Measurements from ENCODE around the gene NR3C2. TPM values are rescaled to one million over a fixed set of nuclear protein-coding genes. Genes with fewer than 3 reads are reported as not detected.
A peak's percentile ranks its signal among the peaks of the same experiment; 100 is the strongest.

The NR3C2 gene
- total and polyA plus RNA-seq, 10 of the 15 experiments (the other 5 are each of a cell fraction or from before 2014, with no cell fraction given) = 0.05 to 0.11 (median 0.08) TPM; not detected in 4

DNA sequence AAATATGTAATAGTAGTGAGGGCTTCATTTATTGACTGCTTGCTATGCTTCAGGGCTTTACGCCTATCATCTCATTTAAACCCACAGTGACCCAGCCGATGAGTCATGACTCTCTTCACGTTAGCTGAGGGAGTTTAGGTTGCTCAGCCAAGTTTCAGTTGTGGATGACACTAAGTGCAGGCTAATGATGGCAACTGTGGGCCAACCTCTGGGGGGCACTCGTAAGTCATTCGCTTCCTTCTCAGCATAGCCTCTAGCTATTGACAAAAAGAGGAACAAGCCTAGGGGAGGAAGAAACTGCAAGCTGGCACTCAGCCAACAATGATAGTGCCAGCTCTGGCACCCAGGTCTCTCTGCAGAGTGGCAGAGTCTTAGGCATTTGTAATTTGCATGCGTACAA is 385.3 kb downstream of the NR3C2 start (continued):
- peak; percentile 47; the same call in 1 of the 2 replicates for TF ChIP-seq SMC3 (IDR thresholded peaks at IDR 0.05; ENCODE audit: borderline replicate concordance, low read length)
- TF ChIP-seq, protein P1, sequence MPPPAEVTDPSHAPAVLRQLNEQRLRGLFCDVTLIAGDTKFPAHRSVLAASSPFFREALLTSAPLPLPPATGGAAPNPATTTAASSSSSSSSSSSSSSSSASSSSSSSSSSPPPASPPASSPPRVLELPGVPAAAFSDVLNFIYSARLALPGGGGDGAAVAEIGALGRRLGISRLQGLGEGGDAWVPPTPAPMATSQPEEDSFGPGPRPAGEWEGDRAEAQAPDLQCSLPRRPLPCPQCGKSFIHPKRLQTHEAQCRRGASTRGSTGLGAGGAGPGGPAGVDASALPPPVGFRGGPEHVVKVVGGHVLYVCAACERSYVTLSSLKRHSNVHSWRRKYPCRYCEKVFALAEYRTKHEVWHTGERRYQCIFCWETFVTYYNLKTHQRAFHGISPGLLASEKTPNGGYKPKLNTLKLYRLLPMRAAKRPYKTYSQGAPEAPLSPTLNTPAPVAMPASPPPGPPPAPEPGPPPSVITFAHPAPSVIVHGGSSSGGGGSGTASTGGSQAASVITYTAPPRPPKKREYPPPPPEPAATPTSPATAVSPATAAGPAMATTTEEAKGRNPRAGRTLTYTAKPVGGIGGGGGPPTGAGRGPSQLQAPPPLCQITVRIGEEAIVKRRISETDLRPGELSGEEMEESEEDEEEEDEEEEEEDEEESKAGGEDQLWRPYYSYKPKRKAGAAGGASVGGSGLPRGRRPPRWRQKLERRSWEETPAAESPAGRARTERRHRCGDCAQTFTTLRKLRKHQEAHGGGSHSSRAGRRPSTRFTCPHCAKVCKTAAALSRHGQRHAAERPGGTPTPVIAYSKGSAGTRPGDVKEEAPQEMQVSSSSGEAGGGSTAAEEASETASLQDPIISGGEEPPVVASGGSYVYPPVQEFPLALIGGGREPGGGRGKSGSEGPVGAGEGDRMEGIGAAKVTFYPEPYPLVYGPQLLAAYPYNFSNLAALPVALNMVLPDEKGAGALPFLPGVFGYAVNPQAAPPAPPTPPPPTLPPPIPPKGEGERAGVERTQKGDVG (CRISPR knock-in tag; IDR thresholded peaks at IDR 0.05) = no peak
- TF ChIP-seq, protein P2, sequence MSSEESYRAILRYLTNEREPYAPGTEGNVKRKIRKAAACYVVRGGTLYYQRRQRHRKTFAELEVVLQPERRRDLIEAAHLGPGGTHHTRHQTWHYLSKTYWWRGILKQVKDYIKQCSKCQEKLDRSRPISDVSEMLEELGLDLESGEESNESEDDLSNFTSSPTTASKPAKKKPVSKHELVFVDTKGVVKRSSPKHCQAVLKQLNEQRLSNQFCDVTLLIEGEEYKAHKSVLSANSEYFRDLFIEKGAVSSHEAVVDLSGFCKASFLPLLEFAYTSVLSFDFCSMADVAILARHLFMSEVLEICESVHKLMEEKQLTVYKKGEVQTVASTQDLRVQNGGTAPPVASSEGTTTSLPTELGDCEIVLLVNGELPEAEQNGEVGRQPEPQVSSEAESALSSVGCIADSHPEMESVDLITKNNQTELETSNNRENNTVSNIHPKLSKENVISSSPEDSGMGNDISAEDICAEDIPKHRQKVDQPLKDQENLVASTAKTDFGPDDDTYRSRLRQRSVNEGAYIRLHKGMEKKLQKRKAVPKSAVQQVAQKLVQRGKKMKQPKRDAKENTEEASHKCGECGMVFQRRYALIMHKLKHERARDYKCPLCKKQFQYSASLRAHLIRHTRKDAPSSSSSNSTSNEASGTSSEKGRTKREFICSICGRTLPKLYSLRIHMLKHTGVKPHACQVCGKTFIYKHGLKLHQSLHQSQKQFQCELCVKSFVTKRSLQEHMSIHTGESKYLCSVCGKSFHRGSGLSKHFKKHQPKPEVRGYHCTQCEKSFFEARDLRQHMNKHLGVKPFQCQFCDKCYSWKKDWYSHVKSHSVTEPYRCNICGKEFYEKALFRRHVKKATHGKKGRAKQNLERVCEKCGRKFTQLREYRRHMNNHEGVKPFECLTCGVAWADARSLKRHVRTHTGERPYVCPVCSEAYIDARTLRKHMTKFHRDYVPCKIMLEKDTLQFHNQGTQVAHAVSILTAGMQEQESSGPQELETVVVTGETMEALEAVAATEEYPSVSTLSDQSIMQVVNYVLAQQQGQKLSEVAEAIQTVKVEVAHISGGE (CRISPR knock-in tag; IDR thresholded peaks at IDR 0.05) = no peak
- TF ChIP-seq RELA (IDR thresholded peaks at IDR 0.05; ENCODE audit: borderline replicate concordance, partially characterized antibody) = no peak
- TF ChIP-seq ETV6 (conservative IDR thresholded peaks at IDR 0.05 in 1 of 2, IDR thresholded peaks at IDR 0.05 in 1 of 2; ENCODE audit: borderline replicate concordance in 1 of 2, low read depth in 1 of 2) = no peak; a peak in 1 of 4 replicates
- no peak for TF ChIP-seq NFYB (IDR thresholded peaks at IDR 0.05; ENCODE audit: insufficient read depth, low read depth, low read length)
- TF ChIP-seq EGR1 (IDR thresholded peaks at IDR 0.05; ENCODE audit: borderline replicate concordance in 1 of 2, low read depth in 2 of 2, low read length in 2 of 2) = no peak
- TF ChIP-seq, protein P3, sequence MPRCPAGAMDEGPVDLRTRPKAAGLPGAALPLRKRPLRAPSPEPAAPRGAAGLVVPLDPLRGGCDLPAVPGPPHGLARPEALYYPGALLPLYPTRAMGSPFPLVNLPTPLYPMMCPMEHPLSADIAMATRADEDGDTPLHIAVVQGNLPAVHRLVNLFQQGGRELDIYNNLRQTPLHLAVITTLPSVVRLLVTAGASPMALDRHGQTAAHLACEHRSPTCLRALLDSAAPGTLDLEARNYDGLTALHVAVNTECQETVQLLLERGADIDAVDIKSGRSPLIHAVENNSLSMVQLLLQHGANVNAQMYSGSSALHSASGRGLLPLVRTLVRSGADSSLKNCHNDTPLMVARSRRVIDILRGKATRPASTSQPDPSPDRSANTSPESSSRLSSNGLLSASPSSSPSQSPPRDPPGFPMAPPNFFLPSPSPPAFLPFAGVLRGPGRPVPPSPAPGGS (IDR thresholded peaks at IDR 0.05; ENCODE audit: borderline replicate concordance, insufficient read depth, low read depth, low read length, poor library complexity, severe bottlenecking) = no peak
- TF ChIP-seq, protein P4, sequence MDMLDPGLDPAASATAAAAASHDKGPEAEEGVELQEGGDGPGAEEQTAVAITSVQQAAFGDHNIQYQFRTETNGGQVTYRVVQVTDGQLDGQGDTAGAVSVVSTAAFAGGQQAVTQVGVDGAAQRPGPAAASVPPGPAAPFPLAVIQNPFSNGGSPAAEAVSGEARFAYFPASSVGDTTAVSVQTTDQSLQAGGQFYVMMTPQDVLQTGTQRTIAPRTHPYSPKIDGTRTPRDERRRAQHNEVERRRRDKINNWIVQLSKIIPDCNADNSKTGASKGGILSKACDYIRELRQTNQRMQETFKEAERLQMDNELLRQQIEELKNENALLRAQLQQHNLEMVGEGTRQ (IDR thresholded peaks at IDR 0.05; ENCODE audit: borderline replicate concordance, low read depth, low read length) = no peak
- peak; percentile 89 for TF ChIP-seq SPI1 (IDR thresholded peaks at IDR 0.05; ENCODE audit: borderline replicate concordance, insufficient read depth, low read depth, low read length)
- TF ChIP-seq, protein P5, sequence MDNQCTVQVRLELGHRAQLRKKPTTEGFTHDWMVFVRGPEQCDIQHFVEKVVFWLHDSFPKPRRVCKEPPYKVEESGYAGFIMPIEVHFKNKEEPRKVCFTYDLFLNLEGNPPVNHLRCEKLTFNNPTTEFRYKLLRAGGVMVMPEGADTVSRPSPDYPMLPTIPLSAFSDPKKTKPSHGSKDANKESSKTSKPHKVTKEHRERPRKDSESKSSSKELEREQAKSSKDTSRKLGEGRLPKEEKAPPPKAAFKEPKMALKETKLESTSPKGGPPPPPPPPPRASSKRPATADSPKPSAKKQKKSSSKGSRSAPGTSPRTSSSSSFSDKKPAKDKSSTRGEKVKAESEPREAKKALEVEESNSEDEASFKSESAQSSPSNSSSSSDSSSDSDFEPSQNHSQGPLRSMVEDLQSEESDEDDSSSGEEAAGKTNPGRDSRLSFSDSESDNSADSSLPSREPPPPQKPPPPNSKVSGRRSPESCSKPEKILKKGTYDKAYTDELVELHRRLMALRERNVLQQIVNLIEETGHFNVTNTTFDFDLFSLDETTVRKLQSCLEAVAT (IDR thresholded peaks at IDR 0.05) = no peak
- TF ChIP-seq, protein P6, sequence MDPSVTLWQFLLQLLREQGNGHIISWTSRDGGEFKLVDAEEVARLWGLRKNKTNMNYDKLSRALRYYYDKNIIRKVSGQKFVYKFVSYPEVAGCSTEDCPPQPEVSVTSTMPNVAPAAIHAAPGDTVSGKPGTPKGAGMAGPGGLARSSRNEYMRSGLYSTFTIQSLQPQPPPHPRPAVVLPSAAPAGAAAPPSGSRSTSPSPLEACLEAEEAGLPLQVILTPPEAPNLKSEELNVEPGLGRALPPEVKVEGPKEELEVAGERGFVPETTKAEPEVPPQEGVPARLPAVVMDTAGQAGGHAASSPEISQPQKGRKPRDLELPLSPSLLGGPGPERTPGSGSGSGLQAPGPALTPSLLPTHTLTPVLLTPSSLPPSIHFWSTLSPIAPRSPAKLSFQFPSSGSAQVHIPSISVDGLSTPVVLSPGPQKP (IDR thresholded peaks at IDR 0.05; ENCODE audit: low read depth, low read length) = no peak
- TF ChIP-seq LARP7 (IDR thresholded peaks at IDR 0.05) = no peak
- TF ChIP-seq SMARCA5 (IDR thresholded peaks at IDR 0.05) = peak; percentile 94; the same call in 1 of the 2 replicates
